Activated T-helper 1 cell treated with Interleukin-2 at 50 U/mL for 16 hours (primary cell): ENCODE results near the gene STX12.
"Not testable (repeated sequence)": the region's sequence is repeated elsewhere in the genome, so short reads cannot be mapped to it uniquely, and the experiment has no call there.

Experiments used
- DNase-seq: peaks from one replicate; pipeline ENCODE4 v3.0.0-alpha.2; 2020; ENCODE audit warnings: low read depth

The STX12 gene

DNA sequence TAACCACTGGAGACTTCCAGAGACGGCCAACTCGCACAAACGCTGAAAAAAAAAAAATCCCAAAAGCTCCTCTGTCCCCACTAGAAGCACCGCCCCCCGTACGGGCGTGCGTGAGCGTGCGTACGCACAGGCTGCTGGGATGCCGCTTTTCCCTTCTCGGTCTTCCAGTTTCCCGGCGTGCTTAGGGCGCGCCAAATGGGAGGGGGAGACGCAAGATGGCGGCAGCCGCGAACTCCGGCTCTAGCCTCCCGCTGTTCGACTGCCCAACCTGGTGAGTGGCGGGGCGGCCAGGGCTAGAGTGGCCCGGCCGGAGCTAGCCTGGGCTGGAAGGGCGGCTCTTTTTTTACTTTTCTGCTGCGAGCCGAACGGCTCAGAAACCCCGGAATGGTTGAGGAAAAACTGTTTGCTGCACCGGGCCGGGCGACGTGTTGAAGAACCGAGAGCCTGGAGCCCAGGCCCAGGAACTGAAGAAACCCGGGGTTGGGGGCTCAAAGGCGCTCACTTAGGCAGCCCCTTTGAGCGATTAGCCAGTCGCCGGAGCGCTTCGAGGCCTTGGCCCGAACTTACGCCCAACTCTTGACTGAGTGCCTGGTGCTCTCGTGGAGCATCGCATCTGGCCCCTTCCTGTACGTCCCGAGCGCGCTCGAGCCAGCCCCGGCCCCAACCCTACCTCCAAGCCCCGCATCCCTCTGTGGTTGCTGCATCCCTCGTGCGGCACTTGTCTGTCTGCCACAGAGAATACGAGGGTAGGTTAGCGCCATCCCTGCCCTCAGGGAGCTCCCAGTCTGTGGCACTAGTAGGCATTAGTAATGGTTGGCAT lies 57.8 kb downstream of the STX12 start, which contains the start of gene PPP1R8:
PPP1R8 (plus strand) TSS at position 162 of the 820 bp plus-strand sequence; CDS start at position 216, 54 bp downstream.
- peak; percentile 86 for DNase-seq

DNA sequence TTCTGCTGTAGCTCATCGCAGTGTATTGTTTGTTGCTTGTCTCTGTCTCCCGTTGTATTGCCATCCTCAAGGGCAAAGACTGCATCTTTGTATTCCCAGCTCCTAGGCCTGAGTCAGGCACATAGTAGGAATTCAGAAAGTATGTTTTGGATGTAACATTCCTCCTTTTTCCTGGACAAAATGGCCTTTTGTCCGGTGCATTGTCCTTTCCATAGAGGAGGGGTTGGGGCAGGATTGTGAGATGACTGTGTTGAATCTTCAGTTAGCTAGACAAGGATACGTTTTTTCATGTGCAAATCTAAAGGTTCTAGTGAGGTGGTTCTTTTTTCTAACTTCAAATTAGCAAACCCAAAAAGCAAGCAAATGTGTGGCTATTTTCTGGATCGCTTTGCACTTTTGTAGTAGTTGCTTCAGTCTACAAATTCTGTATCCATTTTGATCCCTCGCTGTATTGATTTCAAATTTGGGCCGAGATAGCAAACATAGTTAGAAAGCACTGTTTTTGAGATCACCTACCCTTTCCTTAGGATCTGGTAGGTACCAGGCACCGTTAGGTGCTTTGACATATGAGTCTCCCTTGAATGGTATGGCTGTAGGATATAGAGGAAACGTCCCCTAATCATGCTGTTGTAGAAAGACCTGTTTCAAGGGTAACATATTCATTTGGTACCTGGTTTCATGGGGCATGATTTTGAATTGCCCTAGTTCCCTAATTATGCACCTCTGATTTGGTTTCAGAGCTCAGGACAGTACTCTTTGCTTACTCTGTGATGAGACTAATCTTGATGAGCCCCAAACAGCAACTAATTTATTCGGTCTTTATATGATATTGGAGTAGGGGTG lies 58.8 kb downstream of the STX12 start:
- no peak for DNase-seq

DNA sequence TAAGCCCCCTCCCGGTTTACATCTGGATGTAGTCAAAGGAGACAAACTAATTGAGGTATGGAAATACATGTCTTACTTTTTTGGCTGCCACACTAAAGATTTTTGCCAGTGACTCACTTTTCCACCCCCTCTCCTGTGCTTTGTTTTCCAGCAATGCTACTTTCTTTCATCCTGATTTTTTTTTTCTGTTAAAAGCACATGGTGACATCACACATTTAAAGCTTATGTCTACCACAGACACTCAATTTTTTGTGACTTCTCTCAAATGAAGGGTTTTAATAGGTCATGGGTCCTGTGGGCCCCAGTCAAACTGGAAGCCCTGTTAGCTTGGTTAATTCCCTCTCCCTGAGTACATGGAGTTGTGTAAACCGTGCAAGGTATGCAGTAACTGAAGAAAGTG lies 59.7 kb downstream of the STX12 start:
- no peak for DNase-seq

DNA sequence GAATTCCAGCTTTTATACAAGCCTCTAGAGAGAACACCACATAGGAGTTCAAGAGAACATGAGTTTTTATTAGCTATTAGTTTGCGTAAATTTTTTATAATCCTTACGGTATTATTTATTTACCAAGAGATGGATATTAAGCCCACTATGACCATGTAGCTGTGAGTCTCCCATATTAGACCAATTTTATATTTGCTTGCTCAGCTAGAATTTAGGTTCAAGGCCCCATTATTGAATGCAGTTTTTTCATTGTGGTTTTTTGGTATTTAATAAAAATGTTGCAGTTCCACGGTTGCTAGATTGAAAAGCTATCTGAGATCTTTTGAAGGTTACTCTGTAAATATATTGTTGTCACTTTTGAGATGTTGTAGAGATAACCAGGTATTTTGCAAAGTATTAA lies 60.5 kb downstream of the STX12 start:
- DNase-seq: no peak

DNA sequence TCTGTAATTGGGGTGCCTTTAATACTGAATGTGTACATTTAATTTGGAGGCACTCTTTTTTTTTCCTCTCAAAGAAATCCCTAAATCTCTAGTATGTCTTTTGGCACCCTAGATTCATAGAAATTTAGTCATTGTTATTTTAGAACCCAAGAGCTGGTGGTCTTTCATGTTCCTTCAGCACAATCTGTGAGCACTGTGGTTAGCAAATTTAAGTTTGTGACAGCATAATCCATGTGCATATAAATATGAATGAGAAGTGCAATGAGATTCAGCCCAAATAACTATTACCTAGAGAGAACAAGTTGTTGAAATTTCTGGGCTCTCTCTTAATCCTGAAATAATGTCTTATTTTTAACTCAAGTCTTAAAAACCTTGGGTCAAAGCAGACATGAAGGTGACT lies 62.0 kb downstream of the STX12 start:
- no peak for DNase-seq

DNA sequence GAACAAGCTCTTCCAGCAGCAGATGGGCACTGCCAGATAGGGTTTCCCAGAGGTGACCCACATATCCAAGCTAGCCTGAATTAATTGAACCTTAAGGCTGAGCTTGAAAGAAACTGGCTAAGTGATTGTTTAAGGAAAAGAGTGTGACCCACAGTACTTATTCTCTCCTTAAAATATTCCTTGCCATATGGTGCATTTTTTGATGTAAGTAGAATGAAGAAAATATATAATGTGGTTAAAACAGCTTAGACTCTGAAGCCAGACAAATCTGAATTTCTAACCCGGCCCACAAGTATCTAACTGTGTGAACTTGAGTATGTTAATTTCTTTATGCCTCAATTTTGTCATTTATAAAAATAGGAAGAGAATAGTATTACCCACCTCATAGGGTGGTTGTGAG lies 62.5 kb downstream of the STX12 start:
- no peak for DNase-seq

DNA sequence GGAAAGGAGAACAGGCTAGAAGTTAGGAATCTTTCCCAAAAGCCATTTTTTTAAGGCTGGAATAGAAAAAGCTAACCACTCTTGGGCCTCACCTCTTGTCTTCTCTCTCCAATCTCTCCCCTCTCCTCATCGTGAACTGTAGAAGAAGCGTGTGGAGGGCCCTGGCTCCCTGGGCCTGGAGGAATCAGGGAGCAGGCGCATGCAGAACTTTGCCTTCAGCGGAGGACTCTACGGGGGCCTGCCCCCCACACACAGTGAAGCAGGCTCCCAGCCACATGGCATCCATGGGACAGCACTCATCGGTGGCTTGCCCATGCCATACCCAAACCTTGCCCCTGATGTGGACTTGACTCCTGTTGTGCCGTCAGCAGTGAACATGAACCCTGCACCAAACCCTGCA lies 76.9 kb downstream of the STX12 start:
- no peak for DNase-seq

DNA sequence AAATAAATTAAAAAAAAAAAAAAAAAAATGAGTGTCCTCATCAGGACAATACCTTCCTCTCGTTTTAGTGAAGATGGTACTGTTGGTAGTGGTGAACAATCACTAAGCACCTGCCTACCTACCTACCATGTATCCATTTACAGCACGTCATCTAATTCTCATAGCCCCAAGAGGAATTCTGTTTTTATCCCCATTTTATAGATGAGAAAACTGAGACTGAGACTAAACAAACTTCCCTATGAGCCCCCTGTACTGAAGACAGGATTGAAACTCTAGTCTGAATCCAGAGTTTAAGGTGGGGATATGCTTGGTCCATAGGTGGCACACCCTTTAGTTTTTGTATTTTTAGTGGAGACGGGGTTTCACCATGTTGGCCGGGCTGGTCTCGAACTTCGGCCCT lies 82.1 kb downstream of the STX12 start:
- no peak for DNase-seq

DNA sequence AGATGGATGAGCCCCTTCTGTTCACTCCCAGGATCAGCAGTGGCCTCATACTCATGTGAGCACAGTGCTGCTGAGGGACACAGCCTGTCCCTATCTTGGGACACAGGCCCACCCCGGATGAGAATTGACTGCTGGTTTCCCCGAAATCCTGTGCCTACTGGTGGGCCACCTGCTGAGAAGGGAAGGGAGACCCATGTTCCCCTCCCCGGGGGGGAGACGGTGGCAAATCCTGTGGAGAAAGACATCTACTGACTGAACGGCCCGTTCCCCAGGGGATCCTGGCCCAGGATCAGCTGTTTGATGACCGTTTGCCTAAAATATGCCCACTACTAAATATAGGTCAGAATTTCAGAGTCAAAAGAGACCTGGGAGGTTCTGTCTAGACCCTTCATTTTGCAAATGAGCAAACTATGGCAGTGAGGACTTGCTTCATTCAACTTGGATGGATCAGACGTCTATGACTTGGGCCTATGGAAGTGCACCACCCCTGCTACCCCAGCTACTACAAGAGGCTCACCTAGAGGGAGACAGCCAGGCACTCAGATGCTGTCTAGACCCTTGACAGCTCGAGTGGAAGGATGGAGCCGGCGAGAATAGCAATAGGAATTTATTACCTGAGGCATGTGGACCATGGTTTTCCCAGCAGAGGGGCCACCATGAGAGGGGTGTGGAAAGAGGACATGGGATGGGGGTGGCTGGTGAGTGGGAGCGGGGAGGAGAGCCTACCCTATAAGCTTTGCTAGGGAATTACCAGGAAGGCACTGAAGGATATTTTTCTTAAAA lies 83.7 kb downstream of the STX12 start:
- DNase-seq: no peak

DNA sequence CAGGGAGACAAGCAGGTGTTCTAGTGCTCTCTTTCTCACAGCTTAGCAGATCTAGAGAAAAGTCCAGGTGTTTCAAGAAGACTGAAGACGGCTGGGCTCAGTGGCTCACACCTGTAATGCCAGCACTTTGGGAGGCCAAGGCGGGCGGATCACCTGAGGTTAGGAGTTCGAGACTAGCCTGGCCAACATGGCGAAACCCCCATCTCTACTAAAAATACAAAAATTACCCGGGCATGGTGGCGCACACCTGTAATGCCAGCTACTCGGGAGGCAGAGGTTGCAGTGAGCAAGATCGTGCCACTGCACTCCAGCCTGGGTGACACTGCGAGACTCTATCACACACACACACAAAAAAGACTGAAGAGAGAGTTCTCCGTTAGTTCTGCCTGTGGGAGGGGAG lies 84.5 kb downstream of the STX12 start:
- not testable (repeated sequence) for DNase-seq

DNA sequence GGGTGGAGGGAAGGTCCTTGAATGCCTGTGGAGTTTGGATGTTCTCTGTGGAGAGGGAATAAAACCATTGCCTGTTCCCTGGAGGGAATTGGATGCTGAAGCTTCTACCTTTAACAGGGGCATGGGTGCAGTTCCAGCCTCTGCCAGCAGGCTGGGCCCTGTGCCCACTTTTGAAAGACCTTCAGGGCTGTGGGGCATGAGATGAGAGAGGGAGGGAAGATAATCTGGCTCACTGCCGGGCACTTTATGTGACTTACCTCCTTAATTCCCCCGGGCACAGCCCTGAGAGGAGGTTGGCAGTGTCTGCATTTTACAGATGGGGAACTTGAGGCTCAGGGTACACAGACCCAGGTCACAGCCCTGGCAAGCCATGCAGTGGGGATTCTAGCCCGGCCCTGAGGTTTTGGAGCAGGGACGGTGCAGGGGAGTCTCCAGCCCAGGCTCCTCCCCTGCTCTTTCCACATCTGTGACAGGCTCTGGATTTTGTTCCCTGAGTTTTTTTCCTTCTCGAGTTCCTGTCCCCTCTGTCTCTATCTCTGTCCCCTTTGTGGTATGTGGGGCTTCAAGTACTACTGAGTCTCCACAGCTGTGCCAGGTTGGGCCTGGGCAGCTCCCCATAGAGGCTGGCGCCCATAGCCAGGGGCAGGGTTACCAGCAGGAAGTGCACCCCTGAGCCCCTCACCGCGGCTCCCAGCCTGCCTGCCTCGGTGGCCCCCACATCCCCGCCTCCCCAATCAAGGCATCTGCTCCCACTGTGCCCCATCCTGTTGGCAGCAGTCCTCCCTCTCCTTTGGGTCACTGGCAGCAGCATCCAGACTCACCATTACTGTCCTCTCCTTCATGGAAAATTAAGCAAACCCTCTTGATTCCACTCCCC lies 85.3 kb downstream of the STX12 start:
- DNase-seq: peak; percentile 67

DNA sequence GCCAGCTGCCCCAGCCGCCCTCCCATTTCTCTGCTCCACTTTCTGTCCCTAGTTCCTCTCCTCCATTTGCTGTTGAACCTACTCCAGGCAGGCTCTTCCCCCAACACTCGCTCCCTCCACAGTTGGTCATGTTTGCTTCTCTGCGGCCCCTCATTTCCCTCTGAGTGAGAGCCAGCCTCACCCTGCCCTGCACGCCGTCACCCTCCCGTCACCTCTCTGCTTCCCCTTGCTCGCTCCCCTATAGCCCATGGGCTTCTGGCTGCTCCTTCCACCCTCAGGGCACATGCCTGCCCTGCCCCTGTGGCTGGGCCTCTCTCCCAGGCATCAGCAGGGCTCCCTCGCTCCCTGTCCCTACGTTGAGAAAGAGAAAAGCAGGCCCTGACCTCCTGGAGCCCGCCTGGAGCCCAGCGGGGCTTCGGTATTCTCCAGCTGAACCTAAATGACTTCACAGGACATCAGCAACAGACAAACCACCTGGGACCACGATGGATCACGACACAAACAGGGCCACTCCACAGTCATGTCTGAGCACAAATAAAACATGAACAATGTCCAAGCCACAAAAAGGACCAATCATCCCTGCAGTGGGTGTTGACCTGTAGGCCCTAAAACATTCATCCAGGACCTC lies 86.0 kb downstream of the STX12 start:
- DNase-seq: no peak

DNA sequence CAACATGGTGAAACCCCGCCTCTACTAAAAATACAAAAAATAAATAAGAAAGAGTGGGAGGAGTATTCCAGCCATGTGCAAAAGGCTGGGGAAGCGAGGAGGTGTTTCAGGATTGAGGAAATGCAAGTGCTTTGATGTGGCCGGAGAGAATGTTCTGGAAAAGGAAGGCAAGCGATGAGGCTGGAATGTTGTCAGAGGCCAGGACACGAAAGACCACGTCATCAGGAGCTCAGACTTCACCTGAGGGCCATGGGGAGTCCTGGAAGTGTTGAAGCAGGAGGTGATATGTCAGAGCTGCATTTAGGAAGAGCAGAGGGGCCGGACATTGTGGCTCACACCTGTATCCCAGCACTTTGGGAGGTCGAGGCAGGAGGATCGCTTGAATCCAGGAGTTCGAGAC lies 88.4 kb downstream of the STX12 start:
- no peak for DNase-seq

DNA sequence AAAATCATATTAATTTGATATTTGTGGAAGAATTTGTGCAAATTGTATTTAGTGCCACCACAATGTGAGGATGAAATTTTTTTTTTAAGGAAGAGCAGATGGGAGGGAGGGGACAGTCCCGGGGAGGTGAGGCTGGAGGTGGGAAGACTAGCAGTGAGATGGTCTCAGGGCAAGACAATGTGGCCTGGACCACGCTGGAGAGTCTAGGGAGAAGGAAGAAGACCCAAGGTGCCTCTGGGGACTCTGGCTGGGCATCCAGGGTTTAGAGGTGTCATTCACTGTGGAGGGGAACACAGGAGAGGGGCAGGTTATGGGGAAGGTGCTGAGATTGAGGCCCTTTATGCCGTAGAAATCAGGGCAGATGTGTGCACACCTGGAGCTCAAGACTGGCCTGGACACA lies 89.0 kb downstream of the STX12 start:
- no peak for DNase-seq

DNA sequence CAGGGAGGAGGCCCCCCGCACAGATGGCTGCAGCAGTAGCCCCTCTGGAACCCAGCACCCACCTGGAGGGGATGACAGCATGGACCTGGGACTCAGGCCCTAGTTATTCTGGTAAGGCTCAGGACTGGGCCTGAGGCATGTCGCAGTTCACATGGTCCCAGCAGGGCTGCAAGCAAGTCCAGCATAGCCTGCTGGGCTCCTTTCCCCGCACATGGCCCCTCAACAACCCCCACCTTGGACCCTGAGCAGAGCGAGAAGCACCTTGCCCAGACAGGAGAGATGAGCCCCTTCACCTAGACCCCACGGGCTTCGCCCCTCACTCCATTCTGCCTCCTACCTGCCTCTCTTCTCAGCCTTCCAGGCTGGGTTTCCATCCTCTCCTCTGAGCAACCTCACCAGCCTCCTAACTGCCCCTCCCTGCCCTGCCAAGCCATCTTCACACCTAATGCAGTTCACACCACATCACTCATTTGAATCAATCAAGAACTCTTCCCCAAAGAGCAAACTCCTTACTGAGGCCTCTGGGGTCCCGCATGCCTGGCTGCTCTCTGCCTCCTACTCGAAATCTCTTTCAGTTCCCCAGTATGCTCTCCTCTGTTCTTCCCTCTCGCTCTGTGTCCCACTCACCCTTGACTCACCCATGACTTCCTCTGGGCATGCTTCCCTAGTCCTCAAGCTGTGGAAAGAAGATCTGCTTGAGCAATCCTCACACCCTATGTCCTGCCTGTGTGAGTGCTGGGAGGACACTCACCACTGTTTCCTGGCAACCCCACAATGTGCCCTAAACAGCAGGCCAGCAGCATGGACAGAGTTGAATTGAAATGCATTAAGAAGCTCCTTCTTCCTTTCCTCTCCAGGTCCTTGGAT lies 89.9 kb downstream of the STX12 start:
- no peak for DNase-seq

DNA sequence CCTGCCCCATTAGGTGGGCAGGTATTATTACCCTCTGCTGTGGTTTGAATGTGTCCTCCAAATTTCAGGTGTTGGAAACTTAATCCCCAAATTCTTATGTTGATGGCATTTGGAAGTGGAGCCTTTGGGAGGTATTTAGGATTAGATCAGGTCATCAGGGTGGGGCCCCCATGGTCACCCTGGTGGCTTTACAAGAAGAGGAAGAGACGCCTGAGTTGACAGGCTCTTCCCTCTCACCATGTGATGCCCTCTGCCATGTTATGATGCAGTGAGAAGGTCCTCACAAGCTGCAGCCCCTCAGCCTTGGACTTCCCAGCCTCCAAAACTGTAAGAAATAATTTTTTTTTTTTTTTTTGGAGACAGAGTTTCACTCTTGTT lies 90.5 kb downstream of the STX12 start:
- DNase-seq: no peak

DNA sequence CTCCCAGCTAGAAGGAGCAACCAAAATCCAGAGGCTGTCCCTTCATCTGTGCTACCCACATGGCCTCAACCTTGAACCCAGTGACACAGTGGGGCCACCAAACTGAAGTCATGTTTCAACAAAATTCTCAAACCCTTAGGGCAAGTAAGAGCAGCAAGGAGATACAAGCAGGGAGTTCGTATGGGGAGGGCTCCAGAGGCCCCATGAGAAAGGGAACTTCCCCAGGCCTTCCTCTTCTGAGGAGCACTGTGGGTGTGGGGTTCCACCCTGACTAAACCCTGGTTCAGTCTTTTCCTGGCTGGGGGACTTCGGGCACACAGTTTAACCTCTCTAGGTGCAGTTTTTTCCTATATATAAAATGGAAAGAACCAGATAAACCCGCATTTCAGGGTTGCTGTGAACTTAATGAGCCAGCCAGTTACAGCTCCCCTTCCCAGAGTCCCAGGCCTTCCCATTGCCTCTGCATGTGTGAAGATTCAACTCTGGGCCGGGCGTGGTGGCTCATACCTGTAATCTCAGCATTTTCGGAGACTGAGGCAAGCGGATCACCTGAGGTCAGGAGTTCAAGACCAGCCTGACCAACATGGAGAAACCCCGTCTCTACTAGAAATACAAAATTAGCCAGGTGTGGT lies 91.4 kb downstream of the STX12 start:
- no peak for DNase-seq

DNA sequence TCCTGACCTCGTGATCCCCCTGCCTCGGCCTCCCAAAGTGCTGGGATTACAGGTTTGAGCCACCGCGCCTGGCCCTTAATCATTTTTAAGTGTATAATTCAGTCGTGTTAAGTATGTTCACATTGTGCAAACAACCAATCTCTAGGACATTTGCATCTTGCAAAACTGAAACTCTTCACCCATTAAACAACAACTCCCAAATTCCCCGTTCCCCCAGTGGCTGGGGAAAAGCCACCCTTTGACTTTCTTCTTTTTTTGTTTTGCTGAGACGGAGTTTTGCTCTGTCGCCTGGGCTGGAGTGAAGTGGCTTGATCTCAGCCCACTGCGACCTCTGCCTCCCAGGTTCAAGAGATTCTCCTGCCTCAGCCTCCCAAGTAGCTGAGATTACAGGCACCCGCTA lies 92.8 kb downstream of the STX12 start:
- no peak for DNase-seq

DNA sequence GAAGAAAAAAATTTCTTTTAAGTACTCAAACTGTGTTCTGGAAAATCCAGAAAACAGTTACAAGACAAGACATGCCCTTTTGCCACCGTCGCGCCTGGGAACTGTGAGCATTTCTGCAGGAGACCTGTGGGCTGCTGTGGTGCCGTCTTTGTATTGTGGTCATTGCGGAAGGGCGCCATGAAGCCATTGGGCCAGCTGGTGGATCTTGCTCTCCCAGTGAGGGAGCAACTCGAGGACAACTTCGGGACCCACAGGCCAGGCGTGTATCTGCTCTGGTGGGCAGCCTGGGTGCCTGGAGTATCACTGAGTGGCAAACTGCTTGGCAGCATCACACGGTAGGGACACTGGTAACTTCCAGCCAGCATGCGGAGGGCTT lies 95.5 kb downstream of the STX12 start:
- DNase-seq: no peak
